ENCODE data around the gene MTX1. TPM values are rescaled to one million over a fixed set of nuclear protein-coding genes. Genes with fewer than 3 reads are reported as not detected.

MTX1 gene
- total and polyA plus RNA-seq, 4 experiments from 2014 or later, result 17.7 to 65.5 (median 30.4) TPM

DNA sequence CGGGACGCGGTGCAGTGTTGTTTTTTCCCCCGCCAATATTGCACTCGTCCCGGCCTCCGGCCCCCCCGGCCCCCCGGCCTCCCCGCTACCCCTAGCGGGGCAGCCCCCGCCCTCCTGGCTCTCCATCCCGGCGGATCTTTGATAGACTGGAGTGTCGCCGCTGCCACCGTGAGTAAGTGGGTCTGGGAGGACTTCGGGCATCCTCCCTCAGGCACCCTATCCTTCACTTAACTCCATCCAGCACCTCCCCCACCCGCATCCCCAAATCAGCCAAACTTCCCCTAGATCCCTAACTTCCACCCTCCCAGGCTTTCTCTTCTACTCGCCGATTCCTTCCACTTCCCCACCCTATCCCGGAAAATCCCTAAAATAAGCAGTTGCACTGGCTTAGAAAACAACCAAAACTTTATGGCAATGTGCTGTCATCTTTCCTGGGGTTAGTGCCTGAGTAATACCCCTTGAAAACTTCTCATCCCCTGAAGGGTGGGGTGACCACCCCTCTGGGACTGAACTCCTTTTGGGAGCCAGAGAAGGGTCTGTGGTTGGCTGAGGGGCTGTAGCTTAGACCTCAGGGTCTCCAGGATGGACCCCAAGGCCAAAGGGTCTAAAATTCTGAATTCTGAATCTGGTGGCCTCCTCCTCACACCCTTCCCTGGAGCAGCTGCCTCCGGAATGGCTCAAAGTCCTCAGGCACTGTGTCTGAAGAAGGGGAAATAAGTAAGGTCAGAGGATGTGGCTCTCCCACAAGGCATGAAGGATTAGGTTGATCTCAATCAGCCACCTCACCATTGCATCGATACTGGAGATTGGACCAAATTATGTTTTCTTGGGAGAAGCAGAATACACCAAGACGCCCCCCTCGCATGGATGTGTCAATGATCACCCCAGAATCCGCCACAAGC is 13.0 kb upstream of the MTX1 start:
- H3K27ac Mint-ChIP-seq, result peak overlapping the region; percentile 90 to 95 (median 92)
- Histone ChIP-seq H3K27me3 (ENCODE audit: insufficient read depth, low read length) (no peaks in the 10 kb centered on the region), H3K4me1 (ENCODE audit: insufficient read depth, low read length) (peaks cover 27% of the 10 kb centered on the region), H3K36me3 (ENCODE audit: insufficient read depth, low read length) (no peaks in the 10 kb centered on the region), H3K27ac (ENCODE audit: low read depth, low read length) (peak overlapping the region; percentile 67), H3K4me3 (ENCODE audit: low read length in 2 of 2) (no peak overlapping the region), H3K9me3 (ENCODE audit: control insufficient read depth in 1 of 2, low read length in 2 of 2) (no peaks in the 10 kb centered on the region)
- peaks cover 3 to 4% of the 10 kb centered on the region in 2 donors for H3K36me3 Mint-ChIP-seq
- peak overlapping the region; percentile 29 to 86 (median 74) for H3K4me3 Mint-ChIP-seq
- POLR2A ChIA-PET (ENCODE audit: partially characterized antibody), result interaction anchor here (0.7 to 3.8 kb wide), 13 partner anchors 10 to 587 kb away, joined by 3 to 58 read pairs (median 8); partner anchors contain the start of genes KRTCAP2, MTX1, SCAMP3 and THBS3
- peak in 1 of 5 donors; percentile 24 for DNase-seq
- CTCF ChIA-PET (ENCODE audit: partially characterized antibody), result interaction anchor here (1.4 to 3.8 kb wide), 7 partner anchors 11 to 52 kb away, joined by 3 to 145 read pairs (median 14); partner anchors contain the start of genes KRTCAP2, MTX1, THBS3 and TRIM46
- intact Hi-C loops (cut with micrococcal nuclease), result no loop called here
- H3K27me3 Mint-ChIP-seq, result no peaks in the 10 kb centered on the region
- peaks cover 19 to 38% (median 24%) of the 10 kb centered on the region in 4 donors for H3K4me1 Mint-ChIP-seq
- peaks cover 0 to 3% (median 0%) of the 10 kb centered on the region in 8 donors for H3K9me3 Mint-ChIP-seq

GRCh38 chr1:155196103-155196892 is 12.2 kb upstream of the MTX1 start:
- H3K4me3 Mint-ChIP-seq, result peak overlapping the region in 6 of 8 donors; percentile 15 to 39 (median 26)
- peaks cover 3 to 4% of the 10 kb centered on the region in 2 donors for H3K36me3 Mint-ChIP-seq
- ChIA-PET POLR2A (ENCODE audit: partially characterized antibody) (interaction anchor here (1.2 kb wide), 1 partner anchor 19 kb away, joined by 3 read pairs; no protein-coding TSS in a partner anchor), CTCF (ENCODE audit: partially characterized antibody) (interaction anchor here (1.0 to 1.5 kb wide), 3 partner anchors 11 to 128 kb away, joined by 3 to 6 read pairs (median 5); partner anchors contain the start of gene KRTCAP2)
- H3K27ac Mint-ChIP-seq, result peak overlapping the region; percentile 63 to 95 (median 92)
- H3K27me3 Mint-ChIP-seq, result no peaks in the 10 kb centered on the region
- Histone ChIP-seq H3K4me3 (ENCODE audit: low read length in 2 of 2) (no peak overlapping the region), H3K4me1 (ENCODE audit: insufficient read depth, low read length) (peaks cover 27% of the 10 kb centered on the region), H3K27ac (ENCODE audit: low read depth, low read length) (no peak overlapping the region), H3K9me3 (ENCODE audit: control insufficient read depth in 1 of 2, low read length in 2 of 2) (no peaks in the 10 kb centered on the region), H3K36me3 (ENCODE audit: insufficient read depth, low read length) (no peaks in the 10 kb centered on the region), H3K27me3 (ENCODE audit: insufficient read depth, low read length) (no peaks in the 10 kb centered on the region)
- intact Hi-C loops (cut with micrococcal nuclease), result no loop called here
- peak in 1 of 5 donors; percentile 28 for DNase-seq
- H3K4me1 Mint-ChIP-seq, result peaks cover 19 to 38% (median 24%) of the 10 kb centered on the region in 4 donors
- peaks cover 0 to 3% (median 0%) of the 10 kb centered on the region in 8 donors for H3K9me3 Mint-ChIP-seq

DNA sequence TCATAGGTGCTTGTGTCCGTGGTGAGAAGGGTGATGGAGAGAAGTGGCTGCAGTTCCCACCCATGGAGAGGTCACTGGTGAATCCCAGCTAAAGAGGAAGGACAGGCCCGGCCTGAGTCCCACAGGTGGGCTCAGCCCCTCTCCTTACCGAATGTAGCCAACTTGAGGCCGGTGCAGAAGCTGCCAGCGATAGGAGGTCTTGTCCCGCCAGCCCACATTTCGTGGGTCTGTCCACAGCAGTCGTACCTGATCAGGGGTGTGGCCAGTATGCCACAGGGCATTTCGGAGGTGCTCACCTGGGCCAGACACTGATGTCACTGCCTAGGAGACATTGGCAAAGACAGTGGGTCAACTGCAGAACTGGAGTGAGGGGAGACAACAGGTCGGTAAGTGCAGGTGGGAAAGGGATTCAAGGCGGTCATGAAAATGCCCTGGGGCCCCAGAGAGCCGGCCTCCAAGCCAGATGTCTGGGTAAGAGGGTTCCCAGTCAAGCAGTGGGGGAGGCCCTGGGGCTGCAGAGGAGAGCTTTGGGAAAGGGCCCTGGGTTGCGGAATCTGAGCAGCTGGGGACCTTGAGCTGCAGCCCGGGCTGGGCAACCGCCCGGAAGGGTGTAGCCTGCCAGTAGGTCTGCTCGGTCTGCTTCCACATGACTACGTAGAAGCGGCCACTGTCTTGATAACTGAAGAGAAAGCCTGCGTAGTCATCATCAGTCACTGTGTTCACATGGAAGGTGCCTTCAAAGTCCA is 11.4 kb upstream of the MTX1 start:
- H3K27ac Mint-ChIP-seq, result peak overlapping the region in 6 of 7 donors; percentile 47 to 90 (median 75)

DNA sequence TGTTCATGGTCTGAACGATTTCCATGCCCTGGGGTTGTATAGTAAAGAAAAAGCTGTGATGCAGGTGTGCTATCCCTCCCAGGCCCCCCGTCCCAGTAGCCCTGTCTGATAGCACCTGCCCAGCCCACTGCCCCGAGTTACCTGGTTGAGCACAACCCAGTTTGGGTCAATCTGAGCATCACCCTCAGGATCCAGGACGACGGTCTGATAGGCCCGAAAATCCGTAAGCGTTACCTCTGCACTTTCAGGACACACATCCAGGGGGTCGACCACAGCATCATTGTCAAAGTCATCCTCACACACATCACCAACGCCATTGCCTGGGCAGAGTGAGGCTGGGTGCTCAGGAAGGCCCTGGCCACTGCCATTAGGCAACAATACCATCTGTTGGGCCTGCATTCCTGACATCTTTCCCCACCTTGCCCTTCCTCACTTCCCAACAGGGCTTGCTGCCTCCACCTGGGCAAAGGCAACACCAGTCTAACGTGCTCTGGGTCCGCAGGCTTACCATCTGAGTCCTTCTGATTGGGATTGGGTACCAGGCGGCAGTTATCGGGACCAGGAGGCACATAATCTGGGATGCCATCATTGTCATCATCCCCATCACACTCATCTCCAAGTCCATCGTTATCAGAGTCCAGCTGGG is 10.5 kb upstream of the MTX1 start:
- Mint-ChIP-seq H3K4me1 (peaks cover 14 to 29% (median 16%) of the 10 kb centered on the region in 4 donors), H3K27ac (peak overlapping the region in 2 of 7 donors; percentile 3 to 63), H3K4me3 (no peak overlapping the region), H3K27me3 (no peaks in the 10 kb centered on the region), H3K9me3 (peaks cover 0 to 1% (median 0%) of the 10 kb centered on the region in 8 donors), H3K36me3 (peaks cover 3 to 4% of the 10 kb centered on the region in 2 donors)
- peak in 1 of 5 donors; percentile 24 for DNase-seq
- no peaks in the 10 kb centered on the region for H3K27me3 ChIP-seq (ENCODE audit: insufficient read depth, low read length)
- peaks cover 16% of the 10 kb centered on the region for H3K4me1 ChIP-seq (ENCODE audit: insufficient read depth, low read length)
- no peaks in the 10 kb centered on the region for H3K36me3 ChIP-seq (ENCODE audit: insufficient read depth, low read length)
- POLR2A ChIA-PET (ENCODE audit: partially characterized antibody), result interaction anchor here (0.6 kb wide), 1 partner anchor 51 kb away, joined by 3 read pairs; no protein-coding TSS in a partner anchor
- H3K9me3 ChIP-seq (ENCODE audit: control insufficient read depth in 1 of 2, low read length in 2 of 2), result no peaks in the 10 kb centered on the region
- intact Hi-C loops (cut with micrococcal nuclease), result no loop called here
- CTCF ChIA-PET (ENCODE audit: partially characterized antibody), result interaction anchor here (1.2 kb wide), 1 partner anchor 9 kb away, joined by 4 read pairs; the partner anchor contains the start of gene THBS3
- H3K4me3 ChIP-seq (ENCODE audit: low read length in 2 of 2), result no peak overlapping the region
- H3K27ac ChIP-seq (ENCODE audit: low read depth, low read length), result no peak overlapping the region

More for the DNA sequence above, 11.4 kb upstream of the MTX1 start:
- Mint-ChIP-seq H3K4me1 (peaks cover 19 to 36% (median 21%) of the 10 kb centered on the region in 4 donors), H3K27me3 (no peaks in the 10 kb centered on the region), H3K4me3 (peak overlapping the region in 1 of 8 donors; percentile 35), H3K36me3 (peaks cover 3 to 4% of the 10 kb centered on the region in 2 donors), H3K9me3 (peaks cover 0 to 3% (median 0%) of the 10 kb centered on the region in 8 donors)
- H3K9me3 ChIP-seq (ENCODE audit: control insufficient read depth in 1 of 2, low read length in 2 of 2), result no peaks in the 10 kb centered on the region
- peak in 1 of 5 donors; percentile 37 for DNase-seq
- H3K36me3 ChIP-seq (ENCODE audit: insufficient read depth, low read length), result no peaks in the 10 kb centered on the region
- H3K27ac ChIP-seq (ENCODE audit: low read depth, low read length), result no peak overlapping the region
- intact Hi-C loops (cut with micrococcal nuclease), result no loop called here
- ChIA-PET CTCF (ENCODE audit: partially characterized antibody) (interaction anchor here (1.0 to 1.5 kb wide), 4 partner anchors 10 to 127 kb away, joined by 3 to 6 read pairs (median 4); partner anchors contain the start of genes KRTCAP2 and THBS3), POLR2A (ENCODE audit: partially characterized antibody) (no interaction called here)
- no peak overlapping the region for H3K4me3 ChIP-seq (ENCODE audit: low read length in 2 of 2)
- H3K27me3 ChIP-seq (ENCODE audit: insufficient read depth, low read length), result no peaks in the 10 kb centered on the region
- H3K4me1 ChIP-seq (ENCODE audit: insufficient read depth, low read length), result peaks cover 25% of the 10 kb centered on the region

DNA sequence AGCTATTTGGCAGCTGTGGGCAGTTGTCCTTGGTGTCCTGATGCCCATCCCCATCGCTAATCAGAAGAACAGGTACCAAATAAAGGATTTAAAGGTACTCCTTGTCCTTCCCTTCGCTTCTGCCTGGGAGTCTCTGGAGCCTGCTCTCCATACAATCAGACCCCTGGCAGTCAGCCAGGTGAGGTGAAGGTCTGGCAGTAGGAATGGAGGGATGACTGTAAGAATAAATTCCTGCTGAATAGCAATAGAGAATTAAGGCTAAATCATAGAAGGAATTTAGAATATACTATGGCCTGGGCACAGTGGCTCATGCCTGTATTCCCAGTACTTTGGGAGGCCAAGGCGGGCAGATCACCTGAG is 10.0 kb upstream of the MTX1 start:
- ChIA-PET POLR2A (ENCODE audit: partially characterized antibody) (interaction anchor here (0.6 kb wide), 1 partner anchor 52 kb away, joined by 3 read pairs; no protein-coding TSS in a partner anchor), CTCF (ENCODE audit: partially characterized antibody) (no interaction called here)
- Mint-ChIP-seq H3K36me3 (peaks cover 3 to 4% of the 10 kb centered on the region in 2 donors), H3K27me3 (no peaks in the 10 kb centered on the region), H3K4me1 (peaks cover 11 to 25% (median 13%) of the 10 kb centered on the region in 4 donors), H3K4me3 (no peak overlapping the region), H3K27ac (peak overlapping the region in 1 of 7 donors; percentile 23), H3K9me3 (peaks cover 0 to 1% (median 0%) of the 10 kb centered on the region in 8 donors)
- Histone ChIP-seq H3K27ac (ENCODE audit: low read depth, low read length) (no peak overlapping the region), H3K4me1 (ENCODE audit: insufficient read depth, low read length) (peaks cover 11% of the 10 kb centered on the region), H3K9me3 (ENCODE audit: control insufficient read depth in 1 of 2, low read length in 2 of 2) (no peaks in the 10 kb centered on the region), H3K36me3 (ENCODE audit: insufficient read depth, low read length) (no peaks in the 10 kb centered on the region), H3K4me3 (ENCODE audit: low read length in 2 of 2) (no peak overlapping the region), H3K27me3 (ENCODE audit: insufficient read depth, low read length) (no peaks in the 10 kb centered on the region)
- intact Hi-C loops (cut with micrococcal nuclease), result no loop called here
- peak in 1 of 5 donors; percentile 20 for DNase-seq

- H3K9me3 Mint-ChIP-seq, result peaks cover 0 to 1% (median 0%) of the 10 kb centered on the region in 8 donors
- peak overlapping the region in 1 of 7 donors; percentile 78 for H3K27ac Mint-ChIP-seq
- no peaks in the 10 kb centered on the region for H3K27me3 Mint-ChIP-seq
- ChIA-PET POLR2A (ENCODE audit: partially characterized antibody) (interaction anchor here (0.6 kb wide), 1 partner anchor 25 kb away, joined by 3 read pairs; no protein-coding TSS in a partner anchor), CTCF (ENCODE audit: partially characterized antibody) (no interaction called here)
- Histone ChIP-seq H3K4me3 (ENCODE audit: low read length in 2 of 2) (no peak overlapping the region), H3K36me3 (ENCODE audit: insufficient read depth, low read length) (no peaks in the 10 kb centered on the region), H3K4me1 (ENCODE audit: insufficient read depth, low read length) (no peaks in the 10 kb centered on the region), H3K27ac (ENCODE audit: low read depth, low read length) (no peak overlapping the region), H3K27me3 (ENCODE audit: insufficient read depth, low read length) (no peaks in the 10 kb centered on the region), H3K9me3 (ENCODE audit: control insufficient read depth in 1 of 2, low read length in 2 of 2) (no peaks in the 10 kb centered on the region)
- peak in 1 of 5 donors; percentile 5 for DNase-seq
- peaks cover 1 to 4% of the 10 kb centered on the region in 2 donors for H3K36me3 Mint-ChIP-seq
- H3K4me3 Mint-ChIP-seq, result peak overlapping the region in 1 of 8 donors; percentile 38
- peaks cover under 1 to 12% (median 3%) of the 10 kb centered on the region in 4 donors for H3K4me1 Mint-ChIP-seq
- intact Hi-C loops (cut with micrococcal nuclease), result no loop called here
Measured at GRCh38 chr1:155199792-155200191, 8.7 kb upstream of the MTX1 start.
